Memory B cell (primary cell): ENCODE measurements around the gene SUMO3.

Source experiments
- ATAC-seq: fragments of 150-1000 bp; cut with Tn5 transposase; 2 replicates; pipeline ENCODE4 v1.10.0; 2021; ENCODE audit warnings: low read depth, mild to moderate bottlenecking, moderate library complexity
- DNase-seq, 2 donors: peaks; one replicate each; pipeline ENCODE4 v3.0.0; 2022; ENCODE audit warnings: low spot score in 2 of 2
- H3K27ac Mint-ChIP-seq: one replicate; pipeline ENCODE4 v1.8.0; 2022; ENCODE audit warnings: mild to moderate bottlenecking, moderate library complexity, mixed read lengths
- H3K27me3 Mint-ChIP-seq: one replicate; pipeline ENCODE4 v1.8.0; 2022; ENCODE audit warnings: mixed read lengths
- H3K36me3 Mint-ChIP-seq: one replicate; pipeline ENCODE4 v1.8.0; 2022; ENCODE audit warnings: mild to moderate bottlenecking, mixed read lengths
- H3K4me1 Mint-ChIP-seq: one replicate; pipeline ENCODE4 v1.8.0; 2022; ENCODE audit warnings: mixed read lengths
- H3K4me3 Mint-ChIP-seq: one replicate; pipeline ENCODE4 v1.8.0; 2022; ENCODE audit warnings: mild to moderate bottlenecking, moderate library complexity, mixed read lengths
- H3K9me3 Mint-ChIP-seq: one replicate; pipeline ENCODE4 v1.8.0; 2022; ENCODE audit warnings: mixed read lengths

The SUMO3 gene

GRCh38 chr21:44828362-44829056 lies 10.6 kb upstream of the SUMO3 start:
- Mint-ChIP-seq H3K4me3 (no peak overlapping the region), H3K27me3 (peaks cover 3% of the 10 kb centered on the region), H3K27ac (no peak overlapping the region), H3K4me1 (peaks cover 5% of the 10 kb centered on the region), H3K9me3 (peaks cover 18% of the 10 kb centered on the region), H3K36me3 (peaks cover 8% of the 10 kb centered on the region)
- no peak for ATAC-seq
- no peak for DNase-seq

- Mint-ChIP-seq H3K4me3 (no peak overlapping the region), H3K27me3 (peaks cover 3% of the 10 kb centered on the region), H3K36me3 (peaks cover 6% of the 10 kb centered on the region), H3K27ac (no peak overlapping the region), H3K9me3 (peaks cover 23% of the 10 kb centered on the region), H3K4me1 (no peaks in the 10 kb centered on the region)
- ATAC-seq (no peak), DNase-seq (no peak)
Measured at GRCh38 chr21:44823179-44823660, 5.4 kb upstream of the SUMO3 start.

- Mint-ChIP-seq H3K27me3 (peaks cover 3% of the 10 kb centered on the region), H3K9me3 (peaks cover 18% of the 10 kb centered on the region), H3K4me3 (no peak overlapping the region), H3K4me1 (no peaks in the 10 kb centered on the region), H3K27ac (no peak overlapping the region), H3K36me3 (peaks cover 2% of the 10 kb centered on the region)
- no peak for DNase-seq
- no peak for ATAC-seq
Measured at GRCh38 chr21:44822484-44823178, 4.8 kb upstream of the SUMO3 start.

GRCh38 chr21:44820851-44821250 lies 3.0 kb upstream of the SUMO3 start:
- H3K27ac Mint-ChIP-seq = no peak overlapping the region
- H3K36me3 Mint-ChIP-seq = peaks cover 2% of the 10 kb centered on the region
- no peak for DNase-seq
- no peak overlapping the region for H3K4me3 Mint-ChIP-seq
- H3K4me1 Mint-ChIP-seq = peaks cover 6% of the 10 kb centered on the region
- ATAC-seq = no peak
- no peaks in the 10 kb centered on the region for H3K27me3 Mint-ChIP-seq
- H3K9me3 Mint-ChIP-seq = peaks cover 13% of the 10 kb centered on the region

GRCh38 chr21:44819283-44820243 lies 1.7 kb upstream of the SUMO3 start:
- H3K4me1 Mint-ChIP-seq = peaks cover 6% of the 10 kb centered on the region
- DNase-seq = no peak
- peak overlapping the region; percentile 41 for H3K27ac Mint-ChIP-seq
- peaks cover 13% of the 10 kb centered on the region for H3K9me3 Mint-ChIP-seq
- no peaks in the 10 kb centered on the region for H3K27me3 Mint-ChIP-seq
- H3K36me3 Mint-ChIP-seq = peaks cover 2% of the 10 kb centered on the region
- peak overlapping the region; percentile 49 for H3K4me3 Mint-ChIP-seq
- no peak for ATAC-seq

- H3K9me3 Mint-ChIP-seq = peaks cover 11% of the 10 kb centered on the region
- peak overlapping the region; percentile 68 for H3K4me3 Mint-ChIP-seq
- H3K4me1 Mint-ChIP-seq = peaks cover 6% of the 10 kb centered on the region
- H3K27ac Mint-ChIP-seq = peak overlapping the region; percentile 41
- H3K27me3 Mint-ChIP-seq = no peaks in the 10 kb centered on the region
- DNase-seq (no peak), ATAC-seq (no peak)
- H3K36me3 Mint-ChIP-seq = peaks cover under 1% of the 10 kb centered on the region
Measured at GRCh38 chr21:44818640-44819011, 764 bp upstream of the SUMO3 start.

- H3K27ac Mint-ChIP-seq = peak overlapping the region; percentile 35
- H3K9me3 Mint-ChIP-seq = peaks cover 5% of the 10 kb centered on the region
- DNase-seq = peak; percentile 87 to 89
- H3K4me3 Mint-ChIP-seq = peak overlapping the region; percentile 68
- H3K4me1 Mint-ChIP-seq = peaks cover 6% of the 10 kb centered on the region
- ATAC-seq = peak; percentile 80
- peaks cover 2% of the 10 kb centered on the region for H3K36me3 Mint-ChIP-seq
- H3K27me3 Mint-ChIP-seq = no peaks in the 10 kb centered on the region
Measured at GRCh38 chr21:44817506-44817880, 369 bp downstream of the SUMO3 start.

GRCh38 chr21:44816761-44817505 lies 929 bp downstream of the SUMO3 start:
- Mint-ChIP-seq H3K36me3 (peaks cover 4% of the 10 kb centered on the region), H3K9me3 (peaks cover 2% of the 10 kb centered on the region), H3K4me1 (peaks cover 6% of the 10 kb centered on the region), H3K27me3 (no peaks in the 10 kb centered on the region), H3K27ac (peak overlapping the region; percentile 67), H3K4me3 (peak overlapping the region; percentile 90)
- ATAC-seq = no peak
- no peak for DNase-seq

GRCh38 chr21:44815852-44816628 lies 1.8 kb downstream of the SUMO3 start:
- DNase-seq = no peak
- peaks cover 2% of the 10 kb centered on the region for H3K9me3 Mint-ChIP-seq
- peak overlapping the region; percentile 67 for H3K27ac Mint-ChIP-seq
- H3K36me3 Mint-ChIP-seq = peaks cover 5% of the 10 kb centered on the region
- H3K27me3 Mint-ChIP-seq = no peaks in the 10 kb centered on the region
- H3K4me1 Mint-ChIP-seq = peaks cover 7% of the 10 kb centered on the region
- no peak for ATAC-seq
- H3K4me3 Mint-ChIP-seq = peak overlapping the region; percentile 90

- no peak for ATAC-seq
- no peak for DNase-seq
- Mint-ChIP-seq H3K4me3 (no peak overlapping the region), H3K9me3 (peaks cover under 1% of the 10 kb centered on the region), H3K27me3 (no peaks in the 10 kb centered on the region), H3K36me3 (peaks cover 8% of the 10 kb centered on the region), H3K4me1 (peaks cover 10% of the 10 kb centered on the region), H3K27ac (no peak overlapping the region)
Measured at GRCh38 chr21:44815225-44815624, 2.6 kb downstream of the SUMO3 start.

GRCh38 chr21:44814498-44815023 lies 3.3 kb downstream of the SUMO3 start:
- ATAC-seq (no peak), DNase-seq (no peak)
- no peaks in the 10 kb centered on the region for H3K9me3 Mint-ChIP-seq
- H3K27me3 Mint-ChIP-seq = no peaks in the 10 kb centered on the region
- peaks cover 8% of the 10 kb centered on the region for H3K36me3 Mint-ChIP-seq
- peaks cover 10% of the 10 kb centered on the region for H3K4me1 Mint-ChIP-seq
- no peak overlapping the region for H3K4me3 Mint-ChIP-seq
- no peak overlapping the region for H3K27ac Mint-ChIP-seq

- Mint-ChIP-seq H3K4me1 (peaks cover 10% of the 10 kb centered on the region), H3K9me3 (no peaks in the 10 kb centered on the region), H3K27me3 (no peaks in the 10 kb centered on the region), H3K4me3 (no peak overlapping the region), H3K27ac (no peak overlapping the region), H3K36me3 (peaks cover 11% of the 10 kb centered on the region)
- DNase-seq (no peak), ATAC-seq (no peak)
Measured at GRCh38 chr21:44813727-44814126, 4.1 kb downstream of the SUMO3 start.

GRCh38 chr21:44813149-44813548 lies 4.7 kb downstream of the SUMO3 start:
- ATAC-seq (no peak), DNase-seq (no peak)
- peaks cover 10% of the 10 kb centered on the region for H3K4me1 Mint-ChIP-seq
- H3K27me3 Mint-ChIP-seq = no peaks in the 10 kb centered on the region
- no peaks in the 10 kb centered on the region for H3K9me3 Mint-ChIP-seq
- H3K27ac Mint-ChIP-seq = no peak overlapping the region
- H3K36me3 Mint-ChIP-seq = peaks cover 11% of the 10 kb centered on the region
- no peak overlapping the region for H3K4me3 Mint-ChIP-seq
